GM23338 (cell line): ENCODE results near the gene SMG9. TPM values are rescaled to one million over a fixed set of nuclear protein-coding genes. Genes with fewer than 3 reads are reported as not detected.

ENCODE experiments used
- ATAC-seq: fragments of 200-7000 bp; cut with Tn5 transposase; 3 replicates; pipeline ENCODE4 v1.9.1; 2020
- DNase-seq: peaks from one replicate; pipeline ENCODE4 v3.0.0-alpha.2; 2015; ENCODE audit warnings: low spot score
- H2AFZ ChIP-seq: fragments of 200-600 bp; sonication (generic); 2 replicates; pipeline ENCODE4 v1.8.0; 2016; ENCODE audit warnings: antibody characterized with exemption, mild to moderate bottlenecking, moderate library complexity
- H3F3A ChIP-seq: fragments of 200-600 bp; sonication (generic); replicated peaks from 2 replicates; pipeline ENCODE4 v1.8.0; 2017; ENCODE audit warnings: antibody characterized with exemption, mixed run types, low read depth
- H3K27ac ChIP-seq: fragments of 200-600 bp; sonication (generic); 2 replicates; pipeline ENCODE4 v1.6.1; 2016; ENCODE audit warnings: low read depth
- H3K27me3 ChIP-seq: fragments of 200-600 bp; sonication (generic); 2 replicates; pipeline ENCODE4 v1.8.0; 2016; ENCODE audit warnings: mild to moderate bottlenecking, mixed run types, moderate library complexity; ENCODE audit not compliant: insufficient read depth
- H3K36me3 ChIP-seq: fragments of 200-600 bp; sonication (generic); 2 replicates; pipeline ENCODE4 v1.8.0; 2016; ENCODE audit warnings: mild to moderate bottlenecking; ENCODE audit not compliant: insufficient read depth
- H3K4me1 ChIP-seq: fragments of 200-600 bp; sonication (generic); 2 replicates; pipeline ENCODE4 v1.8.0; 2016; ENCODE audit warnings: mild to moderate bottlenecking, moderate library complexity; ENCODE audit not compliant: insufficient read depth
- H3K4me2 ChIP-seq: fragments of 200-600 bp; sonication (generic); 2 replicates; pipeline ENCODE4 v1.7.1; 2017; ENCODE audit warnings: mixed run types
- H3K4me3 ChIP-seq: fragments of 200-600 bp; sonication (generic); 2 replicates; pipeline ENCODE4 v1.6.1; 2016; ENCODE audit warnings: mixed run types
- H3K79me2 ChIP-seq: fragments of 200-600 bp; sonication (generic); replicated peaks from 2 replicates; pipeline ENCODE4 v1.8.0; 2017; ENCODE audit warnings: mild to moderate bottlenecking; ENCODE audit not compliant: insufficient read depth
- H3K9me2 ChIP-seq: fragments of 200-600 bp; sonication (generic); 2 replicates; pipeline ENCODE4 v1.8.0; 2017; ENCODE audit not compliant: insufficient read depth
- H4K20me1 ChIP-seq: fragments of 200-600 bp; sonication (generic); replicated peaks from 2 replicates; pipeline ENCODE4 v1.8.0; 2017; ENCODE audit warnings: mild to moderate bottlenecking; ENCODE audit not compliant: insufficient read depth
- H3K27ac Mint-ChIP-seq: 2 replicates; pipeline ENCODE4 v1.8.0; 2020; ENCODE audit warnings: inconsistent platforms, mild to moderate bottlenecking, moderate library complexity, mixed read lengths
- H3K27me3 Mint-ChIP-seq: 3 replicates; pipeline ENCODE4 v1.8.0; 2022; ENCODE audit warnings: low read depth, mild to moderate bottlenecking, moderate library complexity, mixed read lengths, inconsistent platforms; ENCODE audit not compliant: insufficient read depth, poor library complexity
- H3K36me3 Mint-ChIP-seq: 3 replicates; pipeline ENCODE4 v1.8.0; 2021; ENCODE audit warnings: low read depth, mild to moderate bottlenecking, inconsistent platforms, moderate library complexity, mixed read lengths
- H3K4me1 Mint-ChIP-seq: 3 replicates; pipeline ENCODE4 v1.8.0; 2020; ENCODE audit warnings: mild to moderate bottlenecking, inconsistent platforms, mixed read lengths
- H3K4me3 Mint-ChIP-seq: 3 replicates; pipeline ENCODE4 v1.8.0; 2021; ENCODE audit warnings: moderate library complexity, mild to moderate bottlenecking, inconsistent platforms, mixed read lengths
- H3K9me3 Mint-ChIP-seq: 3 replicates; pipeline ENCODE4 v1.8.0; 2020; ENCODE audit warnings: moderate library complexity, mild to moderate bottlenecking, inconsistent platforms, mixed read lengths
- ETS1 ChIP-seq: IDR thresholded peaks from 2 replicates; pipeline ENCODE4 v1.6.1; 2016; ENCODE audit warnings: antibody characterized with exemption
- EZH2 ChIP-seq: fragments of 200-600 bp; sonication (generic); IDR thresholded peaks from one replicate; pipeline ENCODE4 v1.8.0; 2017; ENCODE audit warnings: antibody characterized with exemption, mild to moderate bottlenecking, low read depth; ENCODE audit not compliant: unreplicated experiment
- POLR2AphosphoS5 ChIP-seq: IDR thresholded peaks from 2 replicates; pipeline ENCODE4 v1.6.1; 2016; ENCODE audit warnings: antibody characterized with exemption, low read depth
- ZNF114 ChIP-seq: fragments of 250-450 bp; sonication (Bioruptor Pico); IDR thresholded peaks from 2 replicates; pipeline ENCODE4 v1.5.0; 2020; ENCODE audit warnings: mild to moderate bottlenecking, moderate library complexity
- polyA plus RNA-seq: library from polyadenylated mRNA; unstranded; fragments of >200 nt; fragmentation: Nextera tagmentation; extraction: Ambion mirVana; gene quantifications from 2 replicates; pipeline ENCODE4 v1.2.1, GENCODE V29; 2016
- total RNA-seq: library from RNA; depleted of rRNA; stranded (reverse); fragments of >200 nt; shearing (Covaris generic); gene quantifications from 2 replicates; pipeline ENCODE4 v1.2.3, GENCODE V29; 2014
- TF ChIP-seq, protein P1 (sequence below), 2 experiments: fragments of 200-600 bp in 1 of 2; sonication (generic) in 1 of 2; conservative IDR thresholded peaks; 2 replicates each; pipeline versions ENCODE4 v1.5.1 to v1.6.1; 2016 to 2017; ENCODE audit warnings: antibody characterized with exemption in 2 of 2, low read depth in 2 of 2, mild to moderate bottlenecking in 2 of 2, moderate library complexity in 1 of 2

The SMG9 gene
- total and polyA plus RNA-seq, 2 experiments from 2014 or later: 13.2 to 14.0 TPM

DNA sequence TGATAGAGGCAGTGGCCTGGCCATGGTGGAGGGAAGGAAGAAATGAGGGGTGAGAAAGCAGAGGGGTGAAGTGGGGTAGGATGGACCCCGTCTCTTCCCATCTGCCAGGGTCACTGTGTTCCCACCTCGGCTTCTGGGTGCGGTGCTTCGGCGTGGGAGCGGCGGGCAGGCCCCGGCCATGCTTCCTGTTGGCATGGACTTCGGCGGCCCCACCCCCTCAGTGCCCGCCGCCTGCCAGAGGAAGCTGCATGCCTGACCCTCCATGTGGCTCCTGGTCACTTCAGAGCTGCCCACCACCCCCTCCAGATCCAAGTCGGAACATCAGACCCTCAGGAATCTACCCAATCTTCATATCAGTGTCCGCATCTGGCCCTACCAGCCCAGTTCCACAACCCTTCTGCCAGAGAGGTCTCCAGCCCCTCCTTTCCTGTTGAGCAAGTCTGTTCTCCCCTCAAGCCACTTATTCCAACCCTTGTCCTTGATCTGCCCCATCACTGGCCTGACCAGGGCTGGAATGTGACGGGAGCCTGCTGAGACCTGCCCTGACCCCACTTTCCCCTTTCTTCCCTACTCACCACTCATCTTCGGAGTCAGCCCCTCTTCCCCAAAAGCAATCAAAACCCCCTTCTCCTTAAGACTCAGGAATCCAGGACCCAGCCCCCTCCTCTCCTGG lies 24.5 kb upstream of the SMG9 start (continued):
- no peak for TF ChIP-seq ZNF114 (CRISPR knock-in tag)
- TF ChIP-seq, protein P1, sequence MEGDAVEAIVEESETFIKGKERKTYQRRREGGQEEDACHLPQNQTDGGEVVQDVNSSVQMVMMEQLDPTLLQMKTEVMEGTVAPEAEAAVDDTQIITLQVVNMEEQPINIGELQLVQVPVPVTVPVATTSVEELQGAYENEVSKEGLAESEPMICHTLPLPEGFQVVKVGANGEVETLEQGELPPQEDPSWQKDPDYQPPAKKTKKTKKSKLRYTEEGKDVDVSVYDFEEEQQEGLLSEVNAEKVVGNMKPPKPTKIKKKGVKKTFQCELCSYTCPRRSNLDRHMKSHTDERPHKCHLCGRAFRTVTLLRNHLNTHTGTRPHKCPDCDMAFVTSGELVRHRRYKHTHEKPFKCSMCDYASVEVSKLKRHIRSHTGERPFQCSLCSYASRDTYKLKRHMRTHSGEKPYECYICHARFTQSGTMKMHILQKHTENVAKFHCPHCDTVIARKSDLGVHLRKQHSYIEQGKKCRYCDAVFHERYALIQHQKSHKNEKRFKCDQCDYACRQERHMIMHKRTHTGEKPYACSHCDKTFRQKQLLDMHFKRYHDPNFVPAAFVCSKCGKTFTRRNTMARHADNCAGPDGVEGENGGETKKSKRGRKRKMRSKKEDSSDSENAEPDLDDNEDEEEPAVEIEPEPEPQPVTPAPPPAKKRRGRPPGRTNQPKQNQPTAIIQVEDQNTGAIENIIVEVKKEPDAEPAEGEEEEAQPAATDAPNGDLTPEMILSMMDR (conservative IDR thresholded peaks at IDR 0.05; ENCODE audit: low read depth in 2 of 2): no peak
- no peak for TF ChIP-seq POLR2AphosphoS5
- TF ChIP-seq EZH2: no peak

- Histone ChIP-seq H2AFZ (no peak overlapping the region), H3K27ac (no peak overlapping the region), H3K4me3 (no peak overlapping the region), H3K27me3 (peaks cover 21% of the 10 kb centered on the region), H3K4me1 (peaks cover 28% of the 10 kb centered on the region), H4K20me1 (no peaks in the 10 kb centered on the region), H3F3A (no peaks in the 10 kb centered on the region), H3K4me2 (no peak overlapping the region), H3K79me2 (no peaks in the 10 kb centered on the region), H3K9me2 (no peaks in the 10 kb centered on the region), H3K36me3 (no peaks in the 10 kb centered on the region)
- H3K4me3 Mint-ChIP-seq: no peak overlapping the region; the same call in 2 of the 3 replicates
- H3K27me3 Mint-ChIP-seq: peaks cover 33% of the 10 kb centered on the region
- no peaks in the 10 kb centered on the region; the same call in 2 of the 3 replicates for H3K9me3 Mint-ChIP-seq
- peaks cover 43% of the 10 kb centered on the region for H3K4me1 Mint-ChIP-seq
- H3K36me3 Mint-ChIP-seq: no peaks in the 10 kb centered on the region
- H3K27ac Mint-ChIP-seq: no peak overlapping the region
- ATAC-seq: no peak
- no peak for DNase-seq
- no peak for TF ChIP-seq EZH2
Observed at GRCh38 chr19:43778651-43779050, 23.9 kb upstream of the SMG9 start.

GRCh38 chr19:43777163-43777695 lies 22.5 kb upstream of the SMG9 start:
- no peak overlapping the region for H2AFZ ChIP-seq
- DNase-seq: no peak
- no peak for ATAC-seq

More at GRCh38 chr19:43777163-43777695, 22.5 kb upstream of the SMG9 start:
- Histone ChIP-seq H3K4me2 (peak overlapping the region; percentile 63), H3K79me2 (no peaks in the 10 kb centered on the region), H3F3A (no peaks in the 10 kb centered on the region), H3K27ac (no peak overlapping the region), H3K4me1 (peaks cover 36% of the 10 kb centered on the region), H3K36me3 (no peaks in the 10 kb centered on the region), H3K4me3 (0 out of 2 replicates have a peak overlapping the region, but pooled peaks have one; percentile 20), H3K27me3 (peaks cover 36% of the 10 kb centered on the region), H3K9me2 (no peaks in the 10 kb centered on the region), H4K20me1 (no peaks in the 10 kb centered on the region)
- no peak overlapping the region for H3K27ac Mint-ChIP-seq
- peaks cover 50% of the 10 kb centered on the region for H3K4me1 Mint-ChIP-seq
- no peak overlapping the region for H3K4me3 Mint-ChIP-seq
- no peaks in the 10 kb centered on the region for H3K36me3 Mint-ChIP-seq
- H3K9me3 Mint-ChIP-seq: no peaks in the 10 kb centered on the region; the same call in 2 of the 3 replicates
- TF ChIP-seq EZH2: no peak
- no peak for TF ChIP-seq ETS1
- peaks cover 42% of the 10 kb centered on the region for H3K27me3 Mint-ChIP-seq
